NCI-H345 treated with DMSO at 0.1 percent for 48 hours (cell line): Measurements from ENCODE around the gene SYNPO2L.
A peak's percentile ranks its signal among the peaks of the same experiment; 100 is the strongest.

Experiments
- DNase-seq: peaks from one replicate; lab custom pipeline; 2025; ENCODE audit not compliant: unreplicated experiment; lab: John Stamatoyannopoulos, UW

The SYNPO2L gene

DNA sequence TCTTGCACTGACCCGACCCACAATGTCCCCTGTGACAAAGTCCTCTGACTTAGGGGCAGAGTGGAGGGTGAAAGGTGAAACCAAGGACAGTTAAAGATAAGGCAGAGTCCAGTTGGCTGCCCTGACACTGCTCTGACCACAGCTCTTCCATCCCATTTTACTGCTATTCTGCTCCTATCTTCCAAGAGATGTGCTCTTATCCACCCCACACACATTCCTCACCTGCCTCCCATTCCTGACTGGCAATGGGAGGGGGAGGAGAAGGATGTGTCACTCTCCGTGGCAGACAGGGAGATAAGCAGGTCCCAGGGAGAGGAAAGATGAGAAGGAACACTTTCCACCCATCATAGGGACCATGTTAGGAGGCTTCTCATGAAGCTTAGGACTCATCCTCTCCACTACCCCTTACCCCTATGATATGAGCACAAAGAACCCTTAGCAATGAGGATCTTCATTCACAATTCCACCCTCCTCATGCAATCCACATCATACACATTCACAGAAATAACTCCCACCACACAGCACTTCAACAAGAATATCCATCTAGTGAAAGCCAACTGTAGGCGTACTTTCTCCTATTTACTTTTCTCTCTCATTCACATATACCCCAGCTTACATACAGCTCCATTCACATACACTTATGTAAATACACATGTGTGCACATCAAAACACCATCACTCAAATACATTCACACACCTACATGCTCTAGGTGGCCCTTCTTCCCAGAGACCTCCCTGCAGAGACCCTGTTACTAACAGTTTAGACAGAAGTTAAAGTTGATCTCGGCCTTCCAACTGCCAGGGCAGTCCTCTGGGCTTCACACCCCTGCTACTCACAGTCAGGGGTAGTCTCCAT is 6.6 kb downstream of the SYNPO2L start:
- DNase-seq = no peak

- no peak for DNase-seq
Observed at GRCh38 chr10:73647875-73648651, 7.8 kb downstream of the SYNPO2L start.

DNA sequence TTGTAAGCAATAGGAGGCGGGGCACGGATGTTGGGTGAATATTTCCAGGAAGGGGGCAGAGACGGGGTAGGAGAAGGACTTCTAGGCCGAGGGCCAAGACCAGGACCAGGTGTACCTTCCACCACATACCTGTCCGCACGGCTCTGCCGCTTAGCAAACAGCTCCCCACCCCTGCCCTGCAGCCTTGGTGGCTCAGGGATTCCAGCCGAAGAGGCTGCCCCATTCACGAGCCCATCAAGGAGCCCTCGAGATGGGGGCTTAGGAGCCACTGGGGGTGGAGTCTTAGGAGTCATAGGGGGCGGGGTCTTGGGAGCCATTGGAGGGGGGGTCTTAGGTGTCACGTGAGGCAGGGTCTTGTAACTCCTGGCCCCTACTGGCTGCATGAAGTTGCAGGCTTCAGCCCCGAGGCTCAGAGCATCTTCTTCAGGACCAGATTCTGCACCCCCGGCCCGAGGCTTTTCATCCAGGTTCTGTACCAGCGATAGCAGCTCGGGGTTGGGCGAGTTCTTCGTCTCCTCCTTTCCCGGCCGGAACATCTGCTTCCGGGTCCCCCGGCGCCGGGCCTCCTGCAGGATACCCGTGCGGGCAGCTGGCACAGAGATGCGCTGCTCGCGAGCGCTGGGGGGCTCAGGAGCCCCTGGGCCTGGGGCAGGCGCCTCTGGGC is 8.5 kb downstream of the SYNPO2L start:
- DNase-seq = no peak

DNA sequence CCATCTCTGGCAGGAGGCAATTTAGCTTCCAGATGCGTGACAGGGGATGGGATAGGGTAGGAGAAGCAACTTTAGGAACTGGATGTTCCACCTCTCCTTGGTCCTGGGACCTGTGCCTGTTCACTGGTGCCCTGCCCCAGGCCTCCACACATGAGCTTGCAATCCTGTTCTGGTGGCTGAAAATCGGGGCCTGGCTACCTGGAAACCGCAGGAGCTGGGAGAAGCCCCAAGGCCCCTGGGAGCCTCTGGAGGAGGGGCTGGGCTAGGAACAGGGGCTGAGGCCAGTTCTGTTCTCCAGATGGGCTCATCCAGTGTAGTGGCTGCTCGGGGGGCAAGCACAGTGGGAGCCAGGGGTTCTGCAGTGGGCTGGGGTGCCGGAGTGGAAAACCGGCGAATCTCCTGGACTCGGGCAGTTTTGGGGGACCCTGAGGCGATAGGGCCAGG is 9.2 kb downstream of the SYNPO2L start:
- no peak for DNase-seq

DNA sequence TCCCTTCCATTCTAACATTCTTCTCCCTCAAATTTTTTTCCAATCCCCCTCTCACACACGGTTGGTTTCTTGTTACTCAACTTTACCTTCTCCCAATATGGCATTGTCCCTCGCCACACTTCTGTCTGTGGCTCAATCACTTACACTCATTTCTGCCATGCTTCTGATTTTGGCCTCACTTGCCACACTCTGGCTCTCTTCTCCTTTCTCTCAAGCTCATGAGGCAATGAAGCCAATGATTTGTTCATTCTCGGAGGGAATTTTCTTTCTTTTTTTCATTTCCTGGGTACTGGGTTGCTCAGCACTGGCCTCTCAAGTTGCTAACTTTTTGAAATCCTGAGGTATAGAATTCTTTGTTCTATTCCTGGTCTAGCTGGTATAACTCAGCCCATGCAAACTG is 10.6 kb downstream of the SYNPO2L start:
- DNase-seq = no peak

DNA sequence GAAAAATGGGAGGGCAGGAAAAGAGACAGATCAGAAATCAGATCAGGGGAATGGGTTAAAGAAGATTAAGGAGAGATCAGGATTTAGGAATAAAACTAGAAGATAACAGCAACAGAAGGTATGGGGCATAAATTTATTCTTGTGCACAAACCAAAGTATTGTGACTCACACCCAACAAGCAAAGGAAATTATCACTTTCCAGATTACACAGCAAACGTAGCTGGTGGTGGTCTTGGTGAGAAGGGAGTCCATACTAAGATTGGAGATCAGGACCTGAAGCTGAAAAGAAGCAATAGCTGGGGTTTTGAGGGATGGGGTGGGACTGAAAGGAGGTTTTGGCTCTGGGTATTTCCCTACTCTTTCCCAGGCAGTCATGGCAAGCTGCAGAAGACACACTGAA is 11.1 kb downstream of the SYNPO2L start:
- no peak for DNase-seq

- DNase-seq = peak; percentile 7
Observed at GRCh38 chr10:73644015-73644743, 11.7 kb downstream of the SYNPO2L start.

DNA sequence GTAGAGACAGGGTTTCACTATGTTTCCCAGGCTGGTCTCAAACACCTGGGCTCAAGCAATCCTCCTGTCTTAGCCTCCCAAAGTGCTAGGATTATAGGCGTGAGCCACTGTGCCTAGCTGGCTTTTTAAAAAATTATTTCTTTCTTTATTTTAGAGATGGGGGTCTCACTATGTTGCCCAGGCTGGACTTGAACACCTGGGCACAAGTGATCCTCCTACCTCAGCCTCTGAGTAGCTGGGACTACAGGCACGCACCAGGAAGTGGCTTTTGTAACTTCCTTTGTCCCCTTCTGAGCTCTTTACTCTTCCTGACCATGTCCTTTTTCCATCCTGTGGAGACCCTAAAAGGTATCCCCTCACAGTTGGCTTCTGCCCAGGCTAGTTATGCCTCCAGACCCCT is 12.5 kb downstream of the SYNPO2L start:
- no peak for DNase-seq

DNA sequence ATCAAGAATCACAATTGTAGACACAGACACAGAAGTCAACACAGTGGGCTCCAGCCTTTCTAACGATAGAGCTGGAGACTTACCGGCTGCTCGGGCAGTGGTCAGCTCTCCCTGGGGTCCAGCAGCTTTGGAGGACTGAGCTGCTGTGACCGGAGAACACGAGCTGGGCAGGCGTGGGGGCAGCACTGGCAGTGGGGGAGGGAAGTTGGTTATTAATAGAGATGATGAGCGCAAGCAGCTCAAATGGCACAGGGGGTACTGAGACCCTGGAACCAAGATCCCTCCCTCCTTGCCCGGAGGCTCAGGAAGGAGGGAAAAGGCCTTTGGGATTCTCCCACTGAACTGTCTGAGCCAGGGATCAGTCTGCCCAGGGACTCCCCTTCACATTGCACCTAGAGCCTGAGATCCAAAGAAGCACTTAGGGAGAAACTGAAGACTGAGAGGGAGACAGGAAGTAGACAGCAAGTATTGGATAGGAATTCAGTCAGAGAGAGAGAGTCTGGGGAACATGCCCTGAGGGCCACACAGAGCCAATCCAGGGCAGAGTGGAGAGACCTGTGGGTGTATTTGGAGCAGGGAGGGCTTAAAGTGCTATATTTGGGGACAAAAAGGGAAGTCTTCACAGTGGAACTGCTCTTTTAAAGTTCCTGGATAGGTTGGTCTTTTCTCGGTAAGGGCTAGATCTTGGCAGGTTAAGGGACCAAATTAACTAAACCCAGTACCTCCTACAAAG is 14.3 kb downstream of the SYNPO2L start, which contains the start of gene MYOZ1:
MYOZ1 (minus strand) TSS at position 147 of the 733 bp plus-strand sequence. CDS start 1,457 bp downstream, outside the sequence.
- no peak for DNase-seq

- DNase-seq = no peak
Observed at GRCh38 chr10:73639286-73639685, 16.5 kb downstream of the SYNPO2L start.

DNA sequence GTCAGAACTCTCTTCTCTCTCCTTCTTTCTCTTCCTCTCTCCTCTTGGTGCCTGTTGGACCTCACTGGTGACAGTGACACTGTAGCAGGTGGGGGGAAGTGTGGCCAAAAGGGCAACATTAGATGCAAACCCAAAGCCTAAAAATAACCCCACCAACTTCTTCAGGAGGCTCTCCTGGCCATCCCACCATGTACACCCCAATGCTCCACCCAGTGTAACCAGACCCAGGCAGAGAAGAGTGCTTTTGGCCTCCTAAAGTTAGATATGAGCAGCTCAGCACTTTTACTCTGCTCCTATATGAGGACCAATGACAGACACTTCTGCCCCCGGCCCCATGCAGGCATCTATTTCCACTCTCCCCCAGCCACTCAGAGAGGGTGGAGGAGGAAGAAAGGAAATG is 20.0 kb downstream of the SYNPO2L start:
- no peak for DNase-seq

DNA sequence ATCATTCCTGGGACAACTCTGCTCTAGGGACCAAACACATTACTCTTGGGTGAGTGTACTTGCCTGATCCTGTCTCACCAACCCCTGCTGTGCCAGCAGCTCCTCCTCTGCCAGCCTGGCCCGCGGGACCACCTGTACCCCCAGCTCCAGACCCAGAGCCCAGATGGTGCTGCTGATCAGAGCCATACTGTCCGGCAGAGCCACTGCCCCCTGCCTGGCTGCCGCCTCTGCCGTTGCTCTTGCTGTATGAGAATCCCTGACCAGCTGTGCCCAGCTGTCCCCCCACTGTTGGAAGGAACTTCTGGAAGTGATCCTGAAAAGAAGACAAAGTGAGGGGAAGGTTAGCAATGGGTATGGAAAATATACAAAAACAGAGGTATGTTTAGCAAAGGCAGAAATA is 21.4 kb downstream of the SYNPO2L start:
- no peak for DNase-seq

- DNase-seq = no peak
Observed at GRCh38 chr10:73629165-73629564, 26.7 kb downstream of the SYNPO2L start.

DNA sequence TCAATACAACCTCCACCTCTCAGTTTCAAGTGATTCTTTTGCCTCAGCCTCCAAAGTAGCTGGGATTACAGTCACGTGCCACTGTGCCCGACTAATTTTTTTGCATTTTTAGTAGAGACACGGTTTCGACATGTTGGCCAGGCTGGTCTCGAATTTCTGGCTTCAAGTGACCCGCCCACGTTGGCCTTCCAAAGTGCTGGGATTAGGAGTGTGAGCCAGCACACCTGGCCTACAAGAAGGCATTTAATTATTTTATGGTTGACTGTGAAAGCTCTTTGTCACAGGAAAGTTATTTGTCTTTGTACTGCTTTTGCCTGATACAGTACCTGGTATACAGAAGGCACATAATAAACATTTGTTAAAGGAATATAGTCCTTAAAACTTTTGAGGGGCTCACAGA is 27.4 kb downstream of the SYNPO2L start:
- no peak for DNase-seq

DNA sequence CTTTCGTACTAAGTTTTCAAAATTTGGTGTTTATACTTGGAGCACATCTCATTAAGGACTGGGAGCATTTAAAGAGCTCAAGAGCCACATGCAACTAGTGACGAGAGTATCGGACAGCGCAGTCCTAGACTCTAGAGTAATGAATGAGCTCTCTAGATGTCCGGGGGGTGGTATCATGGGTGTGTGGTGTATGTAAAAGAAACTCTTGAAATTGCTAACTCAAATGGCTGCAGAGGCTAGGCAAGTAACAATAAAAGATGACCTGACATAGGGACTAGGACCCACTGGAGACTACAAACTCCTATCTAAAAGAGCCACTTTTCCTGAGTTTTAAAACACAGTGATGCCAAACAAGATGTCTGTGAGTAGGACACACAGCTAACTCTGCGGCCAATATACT is 28.5 kb downstream of the SYNPO2L start:
- DNase-seq = no peak

- peak; percentile 84 for DNase-seq
Observed at GRCh38 chr10:73625884-73626752, 29.7 kb downstream of the SYNPO2L start.

DNA sequence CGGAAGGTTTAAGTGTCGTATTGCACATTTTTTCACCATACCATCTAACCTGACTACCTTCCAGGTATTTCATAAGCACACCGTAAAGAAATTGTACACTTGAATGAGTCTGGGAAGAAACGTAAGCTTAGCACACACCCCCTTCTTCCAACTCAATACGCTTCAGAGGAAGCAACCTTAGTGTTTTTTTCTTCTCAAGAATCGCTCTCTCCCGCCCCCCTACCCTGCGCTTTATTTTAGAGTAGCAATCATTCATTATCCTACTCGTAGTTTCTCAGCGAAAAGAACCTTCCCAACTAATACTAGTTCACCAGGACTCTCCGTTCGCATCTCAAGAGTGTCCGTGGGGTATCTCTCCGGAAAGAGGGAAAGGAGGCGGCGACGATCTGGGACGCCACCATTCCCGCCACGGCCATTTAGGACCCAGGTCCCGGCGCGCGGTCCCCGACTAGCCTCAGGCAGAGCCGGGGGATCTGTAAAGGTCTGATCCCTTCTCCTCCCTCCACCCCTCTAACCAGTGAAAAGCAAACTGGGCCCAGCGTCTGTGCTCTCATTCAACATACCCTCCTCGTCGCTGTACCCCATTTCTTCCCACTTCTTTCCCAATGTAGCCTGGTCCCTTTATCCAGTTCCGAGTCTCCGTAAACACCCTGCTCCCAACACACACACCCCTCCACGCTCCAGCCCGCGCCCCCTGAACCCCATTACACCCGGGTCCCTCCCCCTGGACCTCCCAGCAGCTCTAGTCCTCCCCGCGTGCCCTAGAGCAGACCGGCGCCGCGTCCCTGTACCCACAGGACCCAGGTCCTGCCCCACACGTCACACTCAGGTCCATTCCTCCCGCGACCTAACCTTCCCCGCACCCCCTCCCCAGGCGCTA is 30.6 kb downstream of the SYNPO2L start:
- peak; percentile 19 for DNase-seq

GRCh38 chr10:73623056-73623455 is 32.8 kb downstream of the SYNPO2L start:
- DNase-seq = no peak
